Panc1 (cell line): ENCODE data around the gene CASQ2. TPM values are rescaled to one million over a fixed set of nuclear protein-coding genes. Genes with fewer than 3 reads are reported as not detected.

ENCODE experiments used
- ATAC-seq: fragments of 200-7000 bp; cut with Tn5 transposase; 2 replicates; pipeline ENCODE4 v1.9.1; 2020; ENCODE audit warnings: mild to moderate bottlenecking, moderate library complexity
- BruUV-seq: library from RNA; stranded (reverse); fragments of 400-500 nt; replicated peaks from 2 replicates; lab custom pipeline; 2021; lab: Mats Ljungman, UMichigan
- CTCF ChIA-PET: fragments of 300-600 bp; sonication (Branson Sonifier 250); formaldehyde crosslinking; loops from one replicate; lab custom pipeline; 2022; ENCODE audit warnings: antibody characterized with exemption; lab: Charles Lee
- POLR2A ChIA-PET: fragments of 300-600 bp; sonication (Branson Sonifier 250); formaldehyde crosslinking; loops from one replicate; lab custom pipeline; 2022; ENCODE audit warnings: antibody characterized with exemption; lab: Charles Lee
- DNase-seq: peaks from one replicate; pipeline ENCODE4 v3.0.0-alpha.2; 2010; ENCODE audit warnings: low read depth, low spot score
- H3K27ac ChIP-seq: 2 replicates; pipeline ENCODE4 v1.5.1; 2011; ENCODE audit warnings: mild to moderate bottlenecking, low read length, inconsistent platforms
- H3K27me3 ChIP-seq: fragments of 200-500 bp; sonication (Bioruptor generic); 2 replicates; pipeline ENCODE4 v1.6.0; 2014; ENCODE audit warnings: low read length, inconsistent platforms; ENCODE audit not compliant: control insufficient read depth, insufficient read depth
- H3K36me3 ChIP-seq: fragments of 200-500 bp; sonication (Bioruptor generic); 2 replicates; pipeline ENCODE4 v1.5.1; 2014; ENCODE audit warnings: inconsistent platforms, mild to moderate bottlenecking, low read length, moderate library complexity; ENCODE audit not compliant: control insufficient read depth, insufficient read depth
- H3K4me1 ChIP-seq: 2 replicates; pipeline ENCODE4 v1.5.1; 2011; ENCODE audit warnings: inconsistent platforms, mild to moderate bottlenecking, low read length, moderate library complexity; ENCODE audit not compliant: control insufficient read depth, insufficient read depth
- H3K4me3 ChIP-seq, 2 experiments: 2 replicates each; pipeline ENCODE4 v1.5.1; 2011 to 2012; ENCODE audit warnings: low read depth in 2 of 2, low read length in 2 of 2, mild to moderate bottlenecking in 2 of 2, inconsistent platforms in 1 of 2, moderate library complexity in 1 of 2
- H3K9me3 ChIP-seq: fragments of 200-500 bp; sonication (Bioruptor generic); 2 replicates; pipeline ENCODE4 v1.5.1; 2014; ENCODE audit warnings: low read depth, mild to moderate bottlenecking, inconsistent platforms, low read length, moderate library complexity; ENCODE audit not compliant: control insufficient read depth, insufficient read depth
- POLR2AphosphoS5 ChIP-seq: IDR thresholded peaks from 2 replicates; pipeline ENCODE4 v1.6.1; 2012; ENCODE audit warnings: mild to moderate bottlenecking, low read depth, low read length, moderate library complexity
- REST ChIP-seq, 2 experiments: IDR thresholded peaks; 2 replicates each; pipeline ENCODE4 v1.6.1; 2011 to 2012; ENCODE audit warnings: low read depth in 2 of 2, control low read depth in 1 of 2, low read length in 1 of 2, mild to moderate bottlenecking in 1 of 2, moderate library complexity in 1 of 2; ENCODE audit not compliant: insufficient read depth in 1 of 2
- SIN3A ChIP-seq: IDR thresholded peaks from 2 replicates; pipeline ENCODE4 v1.6.1; 2012; ENCODE audit warnings: low read depth, mild to moderate bottlenecking, low read length, moderate library complexity, borderline replicate concordance; ENCODE audit not compliant: insufficient read depth
- TCF7L2 ChIP-seq: IDR thresholded peaks from 2 replicates; pipeline ENCODE4 v1.6.1; 2011; ENCODE audit warnings: mild to moderate bottlenecking, low read depth, low read length, inconsistent platforms
- in situ Hi-C: cut with HindIII; loops from 2 replicates; pipeline ENCODE4 v1.10.0; 2016; ENCODE audit warnings: low sequenced_read_pairs, low pct_unique_long_range_greater_than_20kb
- intact Hi-C: fragments of 100-400 bp; cut with micrococcal nuclease; formaldehyde crosslinking; loops from one replicate; pipeline ENCODE4 v1.10.0; 2022; ENCODE audit not compliant: unreplicated experiment
- total RNA-seq: library from RNA; stranded (reverse); gene quantifications from one replicate; pipeline ENCODE4 v1.2.1, GENCODE V29; 2021; ENCODE audit not compliant: unreplicated experiment
- TF ChIP-seq, protein P1 (sequence below): fragments of 450-650 bp; IDR thresholded peaks from 2 replicates; pipeline ENCODE4 v1.5.1; 2017; ENCODE audit warnings: mild to moderate bottlenecking

CASQ2 gene
- total RNA-seq, 1 experiment from 2014 or later, result not detected

GRCh38 chr1:115809847-115810246 is 41.3 kb upstream of the CASQ2 start:
- ChIA-PET POLR2A (no interaction called here), CTCF (no interaction called here)
- Histone ChIP-seq H3K4me1 (no peaks in the 10 kb centered on the region), H3K36me3 (no peaks in the 10 kb centered on the region), H3K4me3 (no peak overlapping the region), H3K27ac (no peak overlapping the region), H3K27me3 (no peaks in the 10 kb centered on the region; the same call in 1 of the 2 replicates), H3K9me3 (no peaks in the 10 kb centered on the region)
- DNase-seq (no peak), ATAC-seq (no peak)
- TF ChIP-seq POLR2AphosphoS5, result no peak
- TF ChIP-seq REST (IDR thresholded peaks at IDR 0.05; ENCODE audit: insufficient read depth in 1 of 2, low read depth in 2 of 2, low read length in 1 of 2), result no peak
- TF ChIP-seq, protein P1, sequence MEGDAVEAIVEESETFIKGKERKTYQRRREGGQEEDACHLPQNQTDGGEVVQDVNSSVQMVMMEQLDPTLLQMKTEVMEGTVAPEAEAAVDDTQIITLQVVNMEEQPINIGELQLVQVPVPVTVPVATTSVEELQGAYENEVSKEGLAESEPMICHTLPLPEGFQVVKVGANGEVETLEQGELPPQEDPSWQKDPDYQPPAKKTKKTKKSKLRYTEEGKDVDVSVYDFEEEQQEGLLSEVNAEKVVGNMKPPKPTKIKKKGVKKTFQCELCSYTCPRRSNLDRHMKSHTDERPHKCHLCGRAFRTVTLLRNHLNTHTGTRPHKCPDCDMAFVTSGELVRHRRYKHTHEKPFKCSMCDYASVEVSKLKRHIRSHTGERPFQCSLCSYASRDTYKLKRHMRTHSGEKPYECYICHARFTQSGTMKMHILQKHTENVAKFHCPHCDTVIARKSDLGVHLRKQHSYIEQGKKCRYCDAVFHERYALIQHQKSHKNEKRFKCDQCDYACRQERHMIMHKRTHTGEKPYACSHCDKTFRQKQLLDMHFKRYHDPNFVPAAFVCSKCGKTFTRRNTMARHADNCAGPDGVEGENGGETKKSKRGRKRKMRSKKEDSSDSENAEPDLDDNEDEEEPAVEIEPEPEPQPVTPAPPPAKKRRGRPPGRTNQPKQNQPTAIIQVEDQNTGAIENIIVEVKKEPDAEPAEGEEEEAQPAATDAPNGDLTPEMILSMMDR, result no peak
- no peak for TF ChIP-seq TCF7L2
- TF ChIP-seq SIN3A, result no peak
- BruUV-seq, result no TSS peak
- intact Hi-C loops (loop anchor here (10.0 kb wide), 1 partner anchor 175 kb away; no protein-coding TSS in a partner anchor), in situ Hi-C loops (no loop called here)

DNA sequence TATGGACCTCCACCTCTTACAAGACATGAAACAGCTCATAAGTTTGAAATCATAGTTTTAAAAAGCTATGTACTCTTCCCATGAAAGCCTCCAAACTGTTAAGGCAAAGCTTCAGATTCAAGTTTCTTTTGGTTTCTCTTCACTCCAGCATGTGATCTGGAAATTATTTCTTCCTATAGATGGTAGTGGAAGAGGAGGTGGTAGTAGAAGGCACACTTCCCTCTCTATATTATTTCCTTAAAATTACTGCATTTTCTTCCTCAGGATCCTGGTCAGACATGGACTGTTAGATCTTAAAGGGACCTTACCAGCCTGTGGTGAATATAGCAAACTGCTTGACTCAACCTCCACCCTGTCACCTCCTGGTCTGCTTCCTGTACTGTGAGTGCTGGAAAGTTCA is 40.6 kb upstream of the CASQ2 start:
- TF ChIP-seq TCF7L2 (no peak), REST (IDR thresholded peaks at IDR 0.05; ENCODE audit: insufficient read depth in 1 of 2, low read depth in 2 of 2, low read length in 1 of 2) (no peak), POLR2AphosphoS5 (no peak), SIN3A (no peak)
- TF ChIP-seq, protein P1, result no peak
- CTCF ChIA-PET, result no interaction called here
- in situ Hi-C loops, result no loop called here

More for the DNA sequence above, 40.6 kb upstream of the CASQ2 start:
- BruUV-seq, result no TSS peak
- intact Hi-C loops, result loop anchor here (10.0 kb wide), 1 partner anchor 176 kb away; no protein-coding TSS in a partner anchor
- H3K36me3 ChIP-seq, result no peaks in the 10 kb centered on the region
- ATAC-seq (no peak), DNase-seq (no peak)
- no peaks in the 10 kb centered on the region for H3K9me3 ChIP-seq
- no peaks in the 10 kb centered on the region for H3K4me1 ChIP-seq
- H3K27ac ChIP-seq, result no peak overlapping the region
- H3K4me3 ChIP-seq, result no peak overlapping the region
- POLR2A ChIA-PET, result no interaction called here
- H3K27me3 ChIP-seq, result no peaks in the 10 kb centered on the region; the same call in 1 of the 2 replicates
